ENCODE data around the gene MZT2A.
"Not testable (repeated sequence)": the region's sequence is repeated elsewhere in the genome, so short reads cannot be mapped to it uniquely, and the experiment has no call there.

GRCh38 chr2:131534317-131534672, 42.1 kb upstream of the MZT2A start:
- not testable (repeated sequence) for TF ChIP-seq CTCF (IDR thresholded peaks at IDR 0.05; ENCODE audit: poor library complexity, severe bottlenecking); POLR2AphosphoS5 (IDR thresholded peaks at IDR 0.05); EP300 (conservative IDR thresholded peaks at IDR 0.05; ENCODE audit: poor library complexity, severe bottlenecking); REST (IDR thresholded peaks at IDR 0.05; ENCODE audit: borderline replicate concordance); SMC3 (conservative IDR thresholded peaks at IDR 0.05; ENCODE audit: poor library complexity)
